HepG2 (cell line): ENCODE results near the gene KCNT2. TPM values are rescaled to one million over a fixed set of nuclear protein-coding genes. Genes with fewer than 3 reads are reported as not detected.

Source experiments
- ATAC-seq: fragments of 200-7000 bp; cut with Tn5 transposase; 3 replicates; pipeline ENCODE4 v1.9.1; 2020; ENCODE audit warnings: mild to moderate bottlenecking, moderate library complexity
- BruUV-seq: library from RNA; stranded (reverse); fragments of 400-500 nt; replicated peaks from 2 replicates; lab custom pipeline; 2021; lab: Mats Ljungman, UMichigan
- CTCF ChIA-PET: fragments of 300-600 bp; formaldehyde crosslinking; extraction: SDS; loops from one replicate; lab custom pipeline; 2021; ENCODE audit warnings: low total read pairs, inconsistent platforms, low intra/inter-chr PET ratio; lab: Yijun Ruan, JAX
- POLR2A ChIA-PET: fragments of 350-600 bp; sonication (Branson Sonifier 250); formaldehyde crosslinking; loops from one replicate; lab custom pipeline; 2020; ENCODE audit warnings: antibody characterized with exemption, inconsistent platforms; lab: Yijun Ruan, JAX
- DNase-seq: peaks from one replicate; pipeline ENCODE4 v3.0.0-alpha.2; 2015; ENCODE audit warnings: low spot score
- FAIRE-seq: peaks from 3 replicates; lab custom pipeline; 2011; peaks lifted over from hg19 to GRCh38; lab: Jason Lieb, UNC
- H2AFZ ChIP-seq: one replicate; pipeline ENCODE4 v1.6.1; 2011; ENCODE audit warnings: low read length, inconsistent platforms
- H3K27ac ChIP-seq: fragments of 300-600 bp; 3 replicates; pipeline ENCODE4 v1.8.0; 2011; ENCODE audit warnings: mixed run types, mild to moderate bottlenecking, mixed read lengths, low read length, inconsistent platforms; ENCODE audit not compliant: insufficient read depth; ENCODE audit errors: extremely low read length
- H3K27me3 ChIP-seq, 2 experiments: fragments of 200-600 bp in 1 of 2; 2 replicates in 1 of 2; 3 replicates in 1 of 2; pipeline versions ENCODE4 v1.6.0 to v1.8.0; 2011; ENCODE audit warnings: low read length in 2 of 2, mild to moderate bottlenecking in 2 of 2, moderate library complexity in 2 of 2, inconsistent platforms in 1 of 2; ENCODE audit not compliant: insufficient read depth in 2 of 2, control insufficient read depth in 1 of 2
- H3K36me3 ChIP-seq, 2 experiments: fragments of 200-600 bp in 1 of 2; replicated peaks in 1 of 2; 2 replicates in 1 of 2; 3 replicates in 1 of 2; pipeline versions ENCODE4 v1.5.1 to v1.8.0; 2011; ENCODE audit warnings: low read length in 2 of 2, inconsistent platforms in 1 of 2; ENCODE audit not compliant: insufficient read depth in 2 of 2, control insufficient read depth in 1 of 2
- H3K4me1 ChIP-seq: 2 replicates; pipeline ENCODE4 v1.5.1; 2012; ENCODE audit warnings: low read length, inconsistent platforms; ENCODE audit not compliant: insufficient read depth
- H3K4me2 ChIP-seq: 2 replicates; pipeline ENCODE4 v1.6.0; 2011; ENCODE audit warnings: low read depth, low read length, inconsistent platforms
- H3K4me3 ChIP-seq, 3 experiments: fragments of 200-600 bp in 1 of 3; sonication (generic), shearing (Covaris generic) in 1 of 3; replicated peaks in 1 of 3; 2 replicates each; pipeline ENCODE4 v1.5.1; 2011 to 2016; ENCODE audit warnings: low read length in 3 of 3, inconsistent platforms in 2 of 3, low read depth in 2 of 3, mild to moderate bottlenecking in 2 of 3, control low read depth in 1 of 3, mixed read lengths in 1 of 3; ENCODE audit not compliant: insufficient read depth in 1 of 3
- H3K79me2 ChIP-seq: one replicate; pipeline ENCODE4 v1.6.1; 2011; ENCODE audit warnings: low read length, inconsistent platforms; ENCODE audit not compliant: insufficient read depth
- H3K9ac ChIP-seq: 2 replicates; pipeline ENCODE4 v1.6.0; 2011; ENCODE audit warnings: mild to moderate bottlenecking, low read depth, low read length, inconsistent platforms; ENCODE audit not compliant: insufficient read depth
- H3K9me3 ChIP-seq: 2 replicates; pipeline ENCODE4 v1.5.1; 2012; ENCODE audit warnings: mild to moderate bottlenecking, low read length
- H4K20me1 ChIP-seq: 2 replicates; pipeline ENCODE4 v1.6.0; 2011; ENCODE audit warnings: inconsistent platforms, mild to moderate bottlenecking, low read length, moderate library complexity; ENCODE audit not compliant: insufficient read depth
- CENPX ChIP-seq: sonication (generic); formaldehyde crosslinking; IDR thresholded peaks from 2 replicates; pipeline ENCODE4 v1.9.0; 2021; ENCODE audit warnings: mild to moderate bottlenecking, missing genetic modification reagents, moderate library complexity
- DR1 ChIP-seq: sonication (generic); formaldehyde crosslinking; IDR thresholded peaks from 2 replicates; pipeline ENCODE4 v1.8.0; 2021; ENCODE audit warnings: mild to moderate bottlenecking, missing genetic modification reagents, inconsistent platforms
- SAFB2 ChIP-seq: sonication (generic); formaldehyde crosslinking; IDR thresholded peaks from 2 replicates; pipeline ENCODE4 v1.5.1; 2020; ENCODE audit warnings: missing genetic modification reagents, low read depth, mild to moderate bottlenecking, borderline replicate concordance
- THAP9 ChIP-seq: sonication (generic); formaldehyde crosslinking; IDR thresholded peaks from 2 replicates; pipeline ENCODE4; 2020; ENCODE audit warnings: missing genetic modification reagents, mild to moderate bottlenecking, borderline replicate concordance
- TRIM22 ChIP-seq: fragments of 450-650 bp; IDR thresholded peaks from 2 replicates; pipeline ENCODE4 v1.6.1; 2017
- ZBTB39 ChIP-seq: sonication (generic); formaldehyde crosslinking; IDR thresholded peaks from 2 replicates; pipeline ENCODE4 v1.5.0; 2020; ENCODE audit warnings: missing genetic modification reagents
- ZBTB7A ChIP-seq: sonication (generic); formaldehyde crosslinking; IDR thresholded peaks from 2 replicates; pipeline ENCODE4 v1.8.0; 2022; ENCODE audit warnings: mild to moderate bottlenecking, missing genetic modification reagents
- ZNF883 ChIP-seq: sonication (generic); formaldehyde crosslinking; IDR thresholded peaks from 2 replicates; pipeline ENCODE4 v1.5.1; 2020; ENCODE audit warnings: mild to moderate bottlenecking, missing genetic modification reagents; ENCODE audit errors: not compliant biosample characterization
- WGBS: methylation state at CpG from one replicate; pipeline ENCODE4 v1.1.6; 2017; ENCODE audit warnings: low lambda C conversion rate; 5-methylcytosine and 5-hydroxymethylcytosine counted together
- in situ Hi-C: cut with HindIII; loops from 2 replicates; pipeline ENCODE4 v1.10.0; 2017; ENCODE audit warnings: low pct_unique_long_range_greater_than_20kb; ENCODE audit not compliant: extremely low pct_ligation_motif_present
- intact Hi-C: fragments of 100-400 bp; cut with micrococcal nuclease; formaldehyde crosslinking; loops from one replicate; pipeline ENCODE4 v1.10.0; 2022; ENCODE audit not compliant: unreplicated experiment
- polyA plus RNA-seq, 8 experiments: library from polyadenylated mRNA; depleted of rRNA in 3 of 8; stranded (reverse) in 7 of 8; unstranded in 1 of 8; fragments of >200 nt; fragmentation: Illumina TruSeq in 4 of 8; extraction: Trizol in 4 of 8; gene quantifications; 2 replicates each; pipeline versions ENCODE4 v1.2.1 to v1.2.3, GENCODE V29; 2011 to 2016; ENCODE audit warnings: low read depth in 4 of 8, missing spikeins in 1 of 8, mixed read lengths in 1 of 8; ENCODE audit not compliant: insufficient read depth in 1 of 8
- total RNA-seq, 5 experiments: library from RNA; depleted of rRNA; stranded (reverse); fragments of >200 nt; fragmentation: Illumina TruSeq; extraction: Trizol; gene quantifications; 2 replicates each; pipeline ENCODE4 v1.2.3, GENCODE V29; 2016; ENCODE audit warnings: low read depth in 1 of 5

Gene KCNT2
- total and polyA plus RNA-seq, 2 of the 13 experiments (the other 11 are each of a cell fraction or from before 2014, with no cell fraction given) = not detected

- TF ChIP-seq ZBTB7A (CRISPR knock-in tag) (no peak), ZBTB39 (no peak), DR1 (CRISPR knock-in tag) (no peak), ZNF883 (no peak)
Observed at GRCh38 chr1:196380316-196380715, 227.9 kb downstream of the KCNT2 start (continued).

GRCh38 chr1:196377811-196378210 is 230.4 kb downstream of the KCNT2 start:
- Histone ChIP-seq H3K79me2 (no peaks in the 10 kb centered on the region), H3K27ac (no peak overlapping the region), H3K4me2 (no peak overlapping the region)

More at GRCh38 chr1:196377811-196378210, 230.4 kb downstream of the KCNT2 start:
- FAIRE-seq = no peak
- TF ChIP-seq THAP9 (CRISPR knock-in tag) = no peak
- no peak for TF ChIP-seq CENPX (CRISPR knock-in tag)
- no peak for TF ChIP-seq TRIM22
- no peak for TF ChIP-seq SAFB2 (CRISPR knock-in tag)
- TF ChIP-seq, all 625 proteins: peak for 0
- intact Hi-C loops = no loop called here
- H3K36me3 ChIP-seq = no peaks in the 10 kb centered on the region
- H3K4me3 ChIP-seq = no peak overlapping the region
- CTCF ChIA-PET = no interaction called here
- no peaks in the 10 kb centered on the region for H3K9me3 ChIP-seq
- H4K20me1 ChIP-seq = no peaks in the 10 kb centered on the region
- ATAC-seq = no peak
- BruUV-seq = no TSS peak
- in situ Hi-C loops = no loop called here
- H2AFZ ChIP-seq = no peak overlapping the region
- POLR2A ChIA-PET = no interaction called here
- DNase-seq = no peak
- H3K4me1 ChIP-seq = peaks cover 5% of the 10 kb centered on the region
- WGBS = 0% methylated on average over 3 of the region's 3 CpGs
- no peaks in the 10 kb centered on the region for H3K27me3 ChIP-seq
- H3K9ac ChIP-seq = no peak overlapping the region
